HCEC 1CT (cell line): ENCODE measurements around the gene CLCN4.

ENCODE experiments used
- DNase-seq: peaks from one replicate; pipeline ENCODE4 v3.0.0-alpha.2; 2017

Gene CLCN4

GRCh38 chrX:10198254-10198653, 41.5 kb downstream of the CLCN4 start:
- DNase-seq, result peak; percentile 50

DNA sequence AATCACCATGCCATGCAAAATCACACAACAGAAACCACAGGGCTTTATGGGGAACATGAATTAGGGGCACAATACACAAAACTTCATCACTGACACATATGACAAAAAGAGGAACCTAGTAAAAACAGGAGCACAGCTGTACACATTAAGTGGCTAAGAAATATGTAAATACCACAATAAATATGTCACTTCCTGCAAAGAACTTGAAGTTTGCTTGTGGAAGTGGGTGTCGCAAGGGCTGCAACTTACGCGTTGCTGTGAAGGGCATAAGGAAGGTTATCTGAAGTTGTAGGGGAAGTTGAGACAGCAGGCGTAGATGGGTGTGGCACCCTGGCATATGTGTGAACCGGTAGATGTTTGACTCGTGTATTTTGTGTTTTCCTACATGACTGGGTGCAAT, 42.4 kb downstream of the CLCN4 start:
- peak; percentile 55 for DNase-seq

GRCh38 chrX:10203617-10204016, 46.8 kb downstream of the CLCN4 start:
- DNase-seq, result no peak

DNA sequence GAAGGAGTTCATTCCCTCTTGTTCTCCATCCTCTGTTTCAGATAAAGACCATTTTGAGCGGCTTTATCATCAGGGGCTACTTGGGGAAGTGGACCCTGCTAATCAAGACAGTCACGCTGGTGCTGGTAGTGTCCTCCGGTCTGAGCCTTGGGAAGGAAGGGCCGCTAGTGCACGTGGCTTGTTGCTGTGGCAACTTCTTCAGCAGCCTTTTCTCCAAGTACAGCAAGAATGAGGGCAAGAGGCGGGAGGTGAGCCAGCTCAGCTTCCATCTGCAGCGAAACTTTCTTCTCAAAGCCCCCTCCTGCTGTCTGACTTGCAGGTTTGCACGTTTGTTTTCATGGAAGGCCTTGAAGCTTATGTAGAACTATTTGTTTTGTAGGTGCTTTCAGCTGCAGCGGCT, 49.5 kb downstream of the CLCN4 start:
- DNase-seq, result no peak

GRCh38 chrX:10208281-10208856, 51.6 kb downstream of the CLCN4 start:
- DNase-seq, result no peak

GRCh38 chrX:10208953-10209352, 52.2 kb downstream of the CLCN4 start:
- no peak for DNase-seq

GRCh38 chrX:10212395-10212794, 55.6 kb downstream of the CLCN4 start:
- no peak for DNase-seq

GRCh38 chrX:10213716-10214115, 56.9 kb downstream of the CLCN4 start:
- no peak for DNase-seq

DNA sequence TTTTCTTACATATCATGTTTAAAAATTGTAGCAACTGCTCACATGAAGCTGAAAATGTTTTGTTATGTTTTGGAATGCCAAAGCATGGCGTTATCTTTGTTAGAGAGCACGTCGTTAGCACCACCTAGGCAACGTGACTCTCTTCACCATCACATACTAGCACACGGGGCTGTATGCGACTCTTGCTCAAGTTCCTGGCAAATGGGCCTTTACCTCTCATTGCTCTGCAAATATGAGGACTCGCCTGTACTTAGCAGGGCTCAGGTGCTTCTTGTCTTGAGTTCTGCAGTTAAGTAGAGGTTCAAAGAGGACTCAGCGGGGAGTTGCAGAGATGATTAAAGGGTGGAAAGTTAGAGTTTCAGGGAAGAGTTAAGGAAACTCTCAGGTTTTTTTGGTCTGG, 59.4 kb downstream of the CLCN4 start:
- DNase-seq, result no peak

DNA sequence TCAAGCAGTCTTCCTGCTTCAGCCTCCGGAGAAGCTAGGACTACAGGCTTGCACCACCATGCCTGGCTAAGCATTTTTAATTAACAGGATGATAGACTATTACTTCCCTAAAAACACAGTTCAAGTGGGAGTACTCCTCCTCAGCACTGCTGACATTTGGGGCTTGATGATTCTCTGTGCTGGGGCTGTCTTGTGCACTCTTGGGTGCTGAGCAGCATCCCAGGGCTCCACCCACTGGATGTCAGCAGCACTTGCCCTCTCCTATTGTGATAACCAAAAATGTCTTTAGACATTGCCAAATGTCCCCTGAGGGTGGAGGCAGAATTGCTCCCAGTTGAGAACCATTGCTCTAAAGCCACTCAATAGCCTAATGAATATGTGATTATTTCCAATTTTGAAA, 60.4 kb downstream of the CLCN4 start:
- no peak for DNase-seq

DNA sequence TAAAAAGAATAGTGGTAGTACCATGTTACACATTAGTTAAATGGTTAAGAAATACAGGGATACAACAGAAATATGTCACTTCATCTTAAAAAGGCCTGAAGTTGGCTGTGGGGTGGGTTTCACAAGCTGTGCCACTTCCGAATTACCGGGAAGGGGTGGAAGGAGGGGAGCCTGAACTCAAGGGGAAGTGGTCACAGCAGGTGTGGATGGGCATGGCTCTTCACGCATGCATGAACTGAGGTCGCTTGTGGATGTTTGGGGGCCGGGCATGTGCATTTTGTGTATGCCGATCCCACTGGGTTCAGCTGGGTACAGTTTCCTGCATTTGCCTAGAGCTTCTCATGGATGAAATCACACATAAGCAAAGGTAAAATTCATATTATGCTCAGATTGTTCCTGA, 64.9 kb downstream of the CLCN4 start:
- DNase-seq, result no peak

DNA sequence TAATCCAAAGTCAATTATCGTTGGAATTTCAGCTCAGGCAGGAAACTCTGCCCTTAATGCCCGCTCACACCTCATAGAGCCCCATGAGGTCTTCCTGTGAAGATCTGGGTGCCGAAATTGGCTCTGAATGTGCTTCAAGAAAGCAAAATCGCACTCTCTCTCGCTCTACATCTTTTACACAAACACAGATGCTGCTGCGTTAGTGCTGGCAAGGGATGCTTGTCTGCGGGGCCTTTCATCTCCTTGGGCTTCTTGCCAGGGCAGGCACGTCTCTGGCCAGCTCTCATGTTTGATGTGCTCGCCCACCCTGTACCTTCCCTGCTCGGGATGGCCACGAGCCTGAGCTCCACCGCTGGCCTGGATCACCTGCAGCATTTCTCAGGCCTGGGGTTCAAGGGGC, 66.5 kb downstream of the CLCN4 start:
- no peak for DNase-seq

DNA sequence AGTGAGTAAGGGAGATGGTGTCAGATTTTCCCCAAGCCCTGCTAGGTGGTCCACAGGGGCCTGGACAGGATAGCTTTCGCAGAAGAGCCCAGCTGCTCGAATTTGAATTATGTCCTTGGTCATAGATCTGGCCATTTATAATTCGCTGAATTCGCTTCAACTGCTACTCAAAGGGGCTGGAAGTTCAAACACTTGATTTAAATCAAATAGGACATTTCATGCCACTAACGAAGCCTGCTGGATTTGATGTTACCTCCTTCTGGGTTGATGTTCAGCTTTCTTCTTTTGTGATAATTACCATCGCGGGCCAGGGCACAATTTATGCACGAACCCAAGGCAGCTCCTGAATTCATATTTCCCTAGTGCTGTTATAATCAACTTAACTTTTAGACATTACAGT, 67.0 kb downstream of the CLCN4 start:
- no peak for DNase-seq

DNA sequence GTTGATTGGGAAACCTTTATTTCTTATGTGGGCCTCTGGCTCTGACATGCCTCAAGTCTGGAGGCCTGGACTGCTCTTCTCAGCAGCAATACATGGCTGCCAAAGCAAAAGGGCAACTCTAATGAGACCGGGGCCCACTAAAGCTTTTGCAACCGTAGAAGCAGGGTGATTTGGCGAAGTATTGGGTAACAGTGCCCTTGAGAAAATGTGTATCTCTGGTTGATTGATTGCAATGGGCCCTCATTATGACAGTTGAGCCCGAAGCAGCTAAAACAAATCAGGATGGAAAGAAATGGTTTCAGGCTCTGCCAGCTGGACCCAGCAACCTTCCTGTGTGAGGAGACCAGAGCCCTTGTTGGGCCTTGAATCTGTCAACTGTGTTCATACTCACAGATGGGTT, 73.4 kb downstream of the CLCN4 start:
- DNase-seq, result no peak

DNA sequence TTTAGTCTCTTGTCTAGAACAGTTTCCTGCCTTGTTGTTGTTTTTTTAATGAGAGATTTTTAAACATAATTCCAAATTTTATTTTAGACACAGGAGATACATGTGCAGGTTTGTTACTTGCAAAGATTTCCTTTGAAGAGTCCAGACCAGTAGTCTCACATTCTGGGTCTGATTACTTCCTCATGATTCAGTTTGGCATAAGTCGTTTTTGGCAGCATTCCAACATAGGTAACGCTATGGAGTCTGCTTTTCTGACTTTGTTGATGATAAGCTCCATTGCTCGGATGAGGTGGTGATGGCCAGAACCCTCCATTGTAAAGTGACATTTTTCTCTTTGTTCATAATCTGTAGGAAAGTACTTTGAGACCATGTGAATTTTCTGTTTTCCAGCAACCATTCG, 74.7 kb downstream of the CLCN4 start:
- no peak for DNase-seq

- DNase-seq, result peak; percentile 36
These were observed 76.4 kb downstream of the CLCN4 start for GRCh38 chrX:10233173-10233572.

DNA sequence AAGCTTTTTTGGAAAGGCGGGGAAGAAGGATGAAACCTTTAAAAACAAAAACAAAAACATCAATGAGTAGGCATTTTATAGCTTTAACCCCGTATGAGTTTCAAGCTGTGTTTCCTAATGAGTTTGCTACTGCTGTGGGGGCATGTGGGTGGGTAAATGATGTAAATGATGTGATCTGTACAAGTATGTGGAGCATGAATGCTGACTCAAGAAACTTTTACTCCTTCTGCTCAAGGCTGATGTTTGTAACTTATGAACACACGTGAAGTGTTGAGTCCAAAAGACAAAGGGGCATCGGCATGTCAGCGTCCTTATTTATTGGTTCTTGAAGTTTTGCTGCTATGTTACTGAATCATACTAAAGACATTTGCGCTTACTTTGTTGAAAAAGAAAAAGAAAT, 76.9 kb downstream of the CLCN4 start:
- peak; percentile 1 for DNase-seq

DNA sequence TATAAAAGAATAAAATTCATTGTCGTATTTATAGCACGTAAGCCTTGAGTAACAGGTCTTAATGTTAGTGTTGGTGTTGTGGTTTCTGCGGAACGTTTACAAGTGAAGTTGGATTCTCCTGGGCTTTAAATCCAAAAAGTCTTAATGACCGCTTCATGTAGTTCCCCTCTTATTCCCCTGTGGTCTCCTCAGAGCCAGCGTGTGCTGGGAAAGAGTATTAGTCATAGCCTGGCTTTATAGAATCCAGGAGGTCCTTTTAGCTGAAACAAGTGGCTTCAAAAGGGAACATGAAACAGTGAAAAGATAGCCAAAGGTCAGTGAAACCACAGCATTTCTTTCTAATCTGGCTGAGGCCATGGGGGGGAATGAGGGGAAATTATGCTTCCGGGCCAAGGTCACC, 79.1 kb downstream of the CLCN4 start:
- peak; percentile 12 for DNase-seq

- no peak for DNase-seq
These were observed 80.5 kb downstream of the CLCN4 start for GRCh38 chrX:10237241-10237640.

GRCh38 chrX:10239611-10240064, 82.9 kb downstream of the CLCN4 start:
- DNase-seq, result peak; percentile 66

DNA sequence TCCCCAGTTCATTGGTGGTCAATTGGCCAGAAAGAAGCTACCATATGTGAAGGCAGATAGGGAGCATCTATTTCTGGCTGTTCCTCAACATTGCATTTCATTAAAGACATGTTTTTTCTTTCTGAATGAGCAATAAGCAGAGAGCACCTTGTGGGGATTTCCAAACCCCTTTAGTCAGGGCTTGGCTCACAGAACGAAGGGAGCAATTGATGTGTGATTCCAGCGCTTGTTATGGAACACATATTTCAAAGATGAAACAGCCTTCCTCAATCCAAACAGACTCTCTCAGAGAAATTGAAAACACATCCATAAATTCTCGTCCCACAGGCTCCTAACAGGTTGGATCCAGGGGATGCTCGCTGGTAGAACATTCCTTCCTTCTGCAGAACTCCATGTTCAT, 84.1 kb downstream of the CLCN4 start:
- DNase-seq, result peak; percentile 82

DNA sequence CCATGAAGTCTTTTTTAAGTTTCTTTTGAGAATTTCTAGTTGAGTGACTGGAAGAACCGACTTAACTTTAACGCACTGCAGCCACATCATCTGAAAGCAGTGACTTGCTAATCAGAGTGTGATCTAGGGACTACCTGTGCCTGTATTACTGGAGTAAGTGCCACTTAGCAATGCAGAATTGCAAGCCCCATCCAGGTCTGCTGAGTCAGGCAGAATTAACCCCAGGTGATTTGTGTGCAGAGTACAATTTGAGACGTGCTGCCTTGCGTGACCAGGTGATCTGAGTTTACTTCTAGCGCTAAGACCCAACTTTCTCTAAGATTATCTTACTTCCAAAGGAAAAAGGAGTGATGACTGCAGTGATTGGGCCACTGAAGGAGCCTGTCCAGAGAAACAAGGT, 85.3 kb downstream of the CLCN4 start:
- DNase-seq, result no peak

DNA sequence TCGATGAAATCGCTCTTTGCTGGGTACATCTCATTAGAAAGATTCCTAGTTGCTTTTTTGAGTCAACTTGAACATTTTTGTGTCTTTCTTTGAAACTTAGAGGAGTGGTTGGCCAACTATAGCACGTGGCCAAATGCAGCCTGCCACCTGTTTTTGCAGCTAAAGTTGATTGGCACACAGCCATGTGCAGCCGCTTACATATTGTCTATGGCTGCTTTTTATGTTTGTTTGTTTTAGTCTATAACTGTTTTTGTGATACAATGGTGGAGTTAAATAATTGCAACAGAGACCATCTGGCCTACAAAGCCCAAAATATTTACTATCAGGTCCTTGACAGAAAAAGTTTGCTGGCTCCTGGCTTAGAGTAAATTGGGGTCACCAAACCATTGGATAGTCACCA, 86.3 kb downstream of the CLCN4 start:
- no peak for DNase-seq

DNA sequence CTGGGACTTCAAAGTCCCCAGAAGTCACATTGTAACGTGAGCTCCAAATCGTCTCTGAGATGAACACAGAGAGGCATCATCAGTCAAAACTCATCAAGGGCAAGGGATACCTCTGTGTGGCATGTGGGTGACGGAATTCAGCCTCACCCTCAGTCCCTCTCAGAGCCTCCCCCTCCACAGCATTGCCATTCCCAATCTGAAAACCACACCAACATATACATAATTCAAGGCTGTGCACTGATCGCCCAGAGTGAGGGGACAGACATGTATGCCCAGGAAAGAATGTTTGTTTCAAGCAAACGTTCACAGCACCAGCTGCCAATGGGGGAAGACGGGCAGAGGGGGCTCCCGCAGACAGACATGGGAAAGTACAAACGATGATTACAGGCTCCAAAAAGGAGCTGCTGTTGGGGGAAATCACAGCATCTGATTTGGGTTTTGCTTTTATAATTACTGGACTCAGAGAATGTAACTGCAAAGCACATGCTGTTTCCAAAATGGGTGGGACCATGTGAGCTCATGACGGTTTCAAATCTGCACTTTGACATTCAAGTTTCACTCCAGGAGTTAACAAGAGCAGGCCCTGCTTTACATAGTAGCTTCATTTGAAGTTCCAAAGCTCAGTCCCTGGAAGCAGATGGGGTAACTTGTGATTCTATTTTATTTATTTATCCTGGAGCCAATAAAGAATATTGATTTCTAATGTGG, 88.3 kb downstream of the CLCN4 start:
- DNase-seq, result no peak

- no peak for DNase-seq
These were observed 89.1 kb downstream of the CLCN4 start for GRCh38 chrX:10245886-10246285.
